ENCODE data around the gene DOCK7.
"Not testable (repeated sequence)": the region's sequence is repeated elsewhere in the genome, so short reads cannot be mapped to it uniquely, and the experiment has no call there.

The DOCK7 gene

DNA sequence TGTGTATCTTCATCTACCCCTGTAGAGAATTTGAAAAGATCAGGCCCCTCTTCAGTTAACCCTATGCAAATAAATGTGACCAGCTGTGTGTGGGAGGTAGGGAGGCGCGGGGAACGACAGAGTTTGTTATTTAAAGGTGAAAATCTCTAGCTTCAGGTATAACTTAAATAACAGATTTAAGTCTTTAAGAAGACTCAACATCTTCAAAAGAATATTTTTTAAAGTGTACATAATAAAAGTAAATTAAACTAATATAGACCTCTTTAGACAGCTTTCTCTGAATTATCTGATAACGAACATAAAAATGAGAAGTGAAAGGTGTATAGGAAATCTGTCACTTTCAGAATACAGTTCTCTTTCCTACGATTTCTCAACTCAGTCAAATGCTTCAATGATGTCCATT is 74.9 kb downstream of the DOCK7 start:
- no peak for DNase-seq (ENCODE audit: low read depth, low spot score)

DNA sequence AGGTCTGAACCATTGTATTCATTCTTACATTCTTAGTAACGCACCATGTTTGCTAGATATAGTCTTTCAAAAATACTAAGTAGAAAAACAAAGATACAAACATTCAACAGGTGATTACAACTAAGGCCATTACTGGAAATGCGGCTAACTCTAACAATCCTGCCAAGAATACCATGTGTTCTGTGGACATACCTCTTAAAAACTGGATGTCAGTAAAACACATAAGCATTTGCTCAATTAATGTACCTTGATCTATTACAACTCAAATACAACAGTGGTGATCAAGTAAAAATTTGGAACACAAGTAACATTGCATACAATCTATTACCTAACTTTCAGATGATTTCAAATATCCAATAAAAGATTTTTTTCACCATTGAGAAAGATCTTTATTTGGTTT is 75.4 kb downstream of the DOCK7 start:
- no peak for DNase-seq (ENCODE audit: low read depth, low spot score)

DNA sequence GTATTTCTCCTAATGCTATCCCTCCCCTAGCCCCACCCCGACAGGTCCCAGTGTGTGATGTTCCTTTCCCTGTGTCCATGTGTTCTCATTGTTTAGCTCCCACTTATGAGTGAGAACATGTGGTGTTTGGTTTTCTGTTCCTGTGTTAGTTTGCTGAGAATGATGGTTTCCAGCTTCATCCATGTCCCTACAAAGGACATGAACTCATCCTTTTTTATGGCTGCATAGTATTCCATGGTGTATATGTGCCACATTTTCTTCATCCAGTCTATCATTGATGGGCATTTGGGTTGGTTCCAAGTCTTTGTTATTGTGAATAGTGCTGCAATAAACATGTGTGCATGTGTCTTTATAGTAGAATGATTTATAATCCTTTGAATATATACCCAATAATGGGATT is 77.6 kb downstream of the DOCK7 start:
- DNase-seq (ENCODE audit: low read depth, low spot score): not testable (repeated sequence)

DNA sequence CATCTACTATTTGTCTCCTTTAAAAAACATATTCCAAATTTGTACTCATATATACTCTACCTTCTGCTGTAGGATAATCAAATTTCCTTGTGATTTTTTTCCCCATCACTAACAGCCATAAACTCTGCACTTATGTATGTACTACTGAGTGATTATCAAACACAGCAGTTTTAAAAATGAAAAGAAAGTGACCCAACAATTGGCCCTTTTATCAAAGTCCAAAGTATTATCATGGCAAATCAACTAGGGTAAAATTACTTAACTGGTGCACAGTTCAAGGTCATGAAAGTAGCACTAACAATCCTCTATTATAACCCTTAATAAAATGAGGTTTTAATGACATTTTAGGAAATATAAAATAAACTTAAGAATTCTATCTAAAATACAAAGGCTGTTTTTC is 79.3 kb downstream of the DOCK7 start:
- DNase-seq (ENCODE audit: low read depth, low spot score): no peak

DNA sequence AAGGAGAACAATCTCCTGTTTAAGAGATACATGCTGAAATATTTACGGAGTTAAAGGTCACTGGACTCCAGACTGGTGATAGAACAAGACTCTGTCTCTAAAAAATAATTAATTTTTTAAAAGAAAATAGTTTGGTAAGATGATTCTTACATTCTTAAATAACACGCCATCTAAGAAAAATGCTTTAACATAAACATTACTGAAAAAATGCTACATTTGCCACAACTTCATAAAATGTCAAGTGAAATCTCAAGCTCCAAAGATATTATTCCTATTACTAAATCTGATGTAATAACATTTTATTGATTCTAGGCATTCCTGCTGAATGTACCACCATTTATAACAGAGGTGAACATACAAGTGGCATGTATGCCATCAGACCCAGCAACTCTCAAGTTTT is 86.7 kb downstream of the DOCK7 start:
- DNase-seq (ENCODE audit: low read depth, low spot score): no peak

DNA sequence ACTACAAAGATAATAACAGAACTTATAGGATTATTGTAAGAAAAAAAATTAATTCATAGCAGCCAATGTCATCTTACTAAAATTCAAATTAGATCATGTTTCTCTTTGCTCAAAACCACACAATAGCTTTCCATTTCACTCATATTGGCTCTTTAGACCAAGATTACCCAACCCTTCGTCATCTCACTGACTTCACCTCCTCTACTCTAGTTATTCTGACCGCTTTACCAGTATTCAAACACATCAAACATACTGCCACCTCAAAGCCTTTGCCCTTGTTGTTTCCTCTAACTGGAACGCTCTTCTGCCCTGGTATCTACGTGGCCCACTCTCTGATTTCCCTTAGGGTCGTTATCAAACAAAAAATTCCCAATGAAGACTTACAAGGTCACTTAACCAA is 89.1 kb downstream of the DOCK7 start:
- DNase-seq (ENCODE audit: low read depth, low spot score): no peak

DNA sequence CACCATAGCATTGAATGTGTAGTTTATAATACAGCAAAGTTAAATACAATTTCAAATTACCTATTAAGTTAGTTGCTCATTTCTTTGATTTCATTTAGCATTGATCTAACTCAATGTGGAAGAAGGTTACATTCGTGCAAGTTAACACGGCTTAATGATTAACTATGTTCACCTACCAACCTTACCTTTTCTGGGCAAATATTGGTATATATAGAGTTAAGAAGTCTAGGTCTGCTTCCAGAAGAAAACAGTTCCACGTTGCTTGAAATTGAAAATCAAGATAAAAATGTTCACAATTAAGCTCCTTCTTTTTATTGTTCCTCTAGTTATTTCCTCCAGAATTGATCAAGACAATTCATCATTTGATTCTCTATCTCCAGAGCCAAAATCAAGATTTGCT is 90.9 kb downstream of the DOCK7 start, which contains the start of gene ANGPTL3:
Gene ANGPTL3 (plus strand): TSS at position 240 of the 400 bp plus-strand sequence. CDS start 47 bp downstream, at position 287.
- no peak for DNase-seq (ENCODE audit: low read depth, low spot score)

DNA sequence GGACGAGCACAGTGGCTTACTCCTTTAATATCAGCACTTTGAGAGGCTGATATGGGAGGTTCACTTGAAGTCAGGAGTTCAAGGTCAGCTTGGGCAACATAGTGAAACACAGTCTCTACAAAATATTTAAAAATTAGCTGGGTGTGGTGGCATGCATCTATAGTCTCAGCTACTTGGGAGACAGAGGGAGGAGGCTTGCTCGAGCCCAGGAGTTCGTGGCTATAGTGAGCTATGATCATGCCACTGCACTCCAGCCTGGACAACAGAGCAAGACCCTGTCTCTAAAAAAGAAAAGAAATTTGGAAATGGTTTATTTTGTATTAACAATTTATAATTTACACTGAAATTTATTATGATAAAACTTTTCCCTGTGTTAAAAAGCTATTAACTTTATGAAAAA is 92.5 kb downstream of the DOCK7 start:
- DNase-seq (ENCODE audit: low read depth, low spot score): no peak

DNA sequence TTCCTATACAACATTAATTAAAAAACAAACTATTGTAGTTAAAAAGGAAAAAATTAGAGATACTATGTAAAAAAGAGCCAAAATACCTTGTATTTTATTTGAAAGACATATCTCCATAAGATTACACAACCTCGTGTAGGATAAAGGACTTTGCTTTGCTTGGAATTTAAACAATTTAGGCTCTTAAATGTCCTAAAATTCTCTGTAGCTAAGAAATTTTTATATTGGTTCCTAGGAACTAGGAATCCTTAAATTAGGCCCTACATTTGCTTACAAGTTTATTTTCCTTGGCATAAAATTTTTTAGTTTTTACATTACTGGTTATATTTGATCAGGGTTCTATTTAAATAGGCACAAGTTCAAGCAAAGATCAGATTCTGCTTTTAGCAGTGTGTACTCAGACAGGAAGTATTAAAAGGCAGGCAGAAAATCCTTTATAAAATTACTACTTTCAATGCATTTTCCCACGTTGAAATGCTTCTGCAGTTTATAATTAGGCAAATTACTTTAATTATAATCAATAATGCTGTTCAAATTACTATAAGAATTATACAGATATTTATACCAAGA is 94.3 kb downstream of the DOCK7 start:
- no peak for DNase-seq (ENCODE audit: low read depth, low spot score)

DNA sequence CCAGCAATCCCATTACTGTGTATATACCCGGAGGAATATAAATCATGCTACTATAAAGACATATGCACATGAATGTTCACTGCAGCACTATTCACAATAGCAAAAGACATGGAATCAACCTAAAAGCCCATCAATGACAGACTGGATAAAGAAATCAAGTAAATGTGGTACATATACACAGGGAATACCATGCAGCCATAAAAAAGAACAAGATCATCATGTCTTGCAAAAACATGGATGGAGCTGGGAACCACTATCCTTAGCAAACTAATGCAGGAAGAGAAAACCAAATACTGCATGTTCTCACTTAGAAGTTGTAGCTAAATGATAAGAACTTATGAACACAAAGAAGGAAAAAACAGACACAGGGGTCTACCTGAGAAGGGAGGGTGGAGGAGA is 97.2 kb downstream of the DOCK7 start:
- no peak for DNase-seq (ENCODE audit: low read depth, low spot score)

DNA sequence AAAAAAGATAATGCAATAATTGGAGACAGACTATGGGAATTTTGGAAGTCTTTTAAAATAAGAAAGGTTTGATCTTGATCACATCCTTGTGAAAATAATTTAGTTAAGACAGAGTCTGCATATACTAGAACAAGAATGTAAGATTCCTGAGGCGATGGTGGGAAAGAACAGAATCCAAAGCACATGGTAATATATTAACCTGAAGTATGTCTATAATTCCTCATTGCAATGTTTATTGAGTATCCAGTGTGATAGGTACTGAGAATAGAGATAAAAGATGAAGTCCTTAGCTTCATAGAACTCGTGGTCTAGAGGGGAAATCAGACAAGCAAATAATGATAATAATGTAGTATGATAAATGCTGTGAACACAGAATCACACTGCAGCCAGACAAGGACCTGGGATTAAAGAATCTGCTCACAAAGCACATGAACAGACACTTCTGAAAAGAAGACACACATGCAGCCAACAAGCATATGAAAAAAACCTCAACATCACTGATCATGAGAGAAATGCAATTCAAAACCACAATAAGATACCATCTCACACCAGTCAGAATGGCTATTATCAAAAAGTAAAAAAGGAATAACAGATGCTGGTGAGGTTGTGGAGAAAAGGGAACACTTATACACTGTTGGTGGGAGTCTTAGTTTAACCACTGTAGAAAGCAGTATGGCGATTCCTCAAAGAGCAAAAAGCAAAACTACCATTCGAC is 97.8 kb downstream of the DOCK7 start:
- DNase-seq (ENCODE audit: low read depth, low spot score): no peak

DNA sequence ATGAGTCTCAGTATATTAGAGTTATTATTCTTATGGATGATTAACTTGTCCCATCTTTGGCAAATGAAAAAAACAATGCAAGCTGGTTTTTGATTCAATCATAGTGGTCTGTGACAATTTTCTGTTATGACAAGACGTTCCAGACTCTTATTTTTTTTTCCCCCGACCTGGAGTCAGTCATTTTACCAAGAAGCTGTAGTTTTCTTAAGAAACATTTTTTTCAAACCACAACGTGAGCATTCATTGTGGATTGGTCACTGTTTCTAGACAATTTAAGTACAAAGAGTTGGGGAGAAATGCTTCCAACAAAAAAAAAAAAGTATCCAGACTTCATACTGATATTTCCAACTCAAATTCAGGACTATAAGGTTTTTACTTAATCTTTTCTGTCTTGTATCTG is 98.9 kb downstream of the DOCK7 start:
- DNase-seq (ENCODE audit: low read depth, low spot score): no peak

DNA sequence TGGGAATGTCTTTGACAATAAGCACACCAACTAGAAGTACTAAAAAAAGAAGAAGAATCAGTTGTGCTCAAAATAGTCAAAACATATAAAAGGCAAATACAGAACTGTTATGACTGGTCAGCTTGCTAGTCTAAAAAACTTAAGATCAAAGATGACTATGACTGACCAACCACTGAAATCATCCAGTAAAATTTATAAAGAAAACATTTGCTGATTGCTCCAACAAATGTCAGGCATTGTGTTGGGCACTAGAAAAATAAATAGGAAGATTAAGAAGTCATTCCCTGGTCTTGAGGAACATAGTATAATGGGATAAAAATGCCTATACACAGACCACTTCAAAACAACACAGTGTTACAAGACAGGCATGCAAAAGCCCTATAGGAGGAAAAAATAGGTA is 100.2 kb downstream of the DOCK7 start:
- no peak for DNase-seq (ENCODE audit: low read depth, low spot score)

DNA sequence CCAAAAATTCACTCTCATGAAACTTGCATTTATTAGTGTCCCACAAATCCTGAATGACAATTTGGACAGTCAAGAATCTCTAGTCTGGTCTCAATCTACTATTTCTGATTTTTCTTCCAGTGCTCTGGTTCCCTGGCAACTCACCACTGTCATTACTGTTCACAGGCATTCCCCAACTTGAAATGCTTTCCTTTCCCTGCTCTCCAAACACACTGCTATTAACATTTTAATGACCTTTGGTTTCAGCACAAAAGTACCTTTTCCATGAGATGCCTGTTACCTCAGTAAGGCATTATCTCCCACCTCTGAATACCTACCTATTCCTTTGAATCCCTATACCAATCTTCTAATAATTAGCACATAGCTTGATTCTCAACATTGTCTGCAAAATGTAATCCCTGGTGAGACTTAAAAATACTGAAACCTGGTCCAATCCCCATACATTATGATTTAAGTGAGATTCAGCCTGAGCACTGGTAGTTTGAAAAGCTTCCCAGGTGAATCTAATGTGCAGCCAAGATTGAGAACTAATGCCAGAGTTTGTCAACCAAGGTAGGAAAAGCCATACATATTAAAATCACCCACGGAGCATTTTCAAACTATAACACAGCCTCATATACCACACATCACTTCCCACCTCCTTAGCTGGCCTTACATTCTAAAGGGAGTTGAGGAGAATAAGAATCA is 102.6 kb downstream of the DOCK7 start:
- DNase-seq (ENCODE audit: low read depth, low spot score): no peak

DNA sequence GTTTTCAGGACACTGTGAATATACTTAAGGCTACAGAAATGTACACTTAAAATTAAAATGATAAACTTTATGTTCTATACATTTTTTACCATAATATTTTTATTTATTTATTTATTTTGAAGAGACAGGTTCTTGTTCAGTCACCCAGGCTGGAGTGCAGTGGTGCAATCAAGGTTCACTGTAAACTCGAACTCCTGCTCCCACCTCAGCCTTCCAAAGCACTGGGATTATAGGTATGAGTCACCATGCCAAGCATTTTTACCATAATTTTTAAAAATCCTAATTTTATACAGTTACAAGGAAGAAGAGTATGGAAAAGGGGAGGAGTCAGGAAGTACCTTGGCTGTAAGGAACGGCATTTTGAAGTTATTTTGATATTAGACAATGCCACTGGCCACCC is 114.5 kb downstream of the DOCK7 start:
- DNase-seq (ENCODE audit: low read depth, low spot score): no peak

DNA sequence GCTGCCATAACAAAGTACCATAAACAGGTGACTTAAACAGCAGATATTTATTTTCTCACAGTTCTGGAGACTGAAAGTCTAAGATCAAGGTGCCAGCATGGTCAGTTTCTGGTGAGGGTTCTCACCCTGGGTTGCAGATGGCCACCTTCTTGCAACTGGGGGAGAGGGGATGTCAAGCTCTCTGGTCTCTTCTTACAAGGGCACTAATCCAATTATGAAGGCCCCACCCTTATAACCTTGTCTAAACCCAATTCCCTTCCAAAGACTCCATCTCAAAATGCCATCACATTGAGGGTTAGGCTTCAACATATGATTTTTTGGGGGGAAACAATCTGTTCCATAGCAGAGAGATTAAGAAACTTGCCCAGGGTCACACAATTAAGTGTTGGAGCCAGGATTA is 115.7 kb downstream of the DOCK7 start:
- no peak for DNase-seq (ENCODE audit: low read depth, low spot score)

DNA sequence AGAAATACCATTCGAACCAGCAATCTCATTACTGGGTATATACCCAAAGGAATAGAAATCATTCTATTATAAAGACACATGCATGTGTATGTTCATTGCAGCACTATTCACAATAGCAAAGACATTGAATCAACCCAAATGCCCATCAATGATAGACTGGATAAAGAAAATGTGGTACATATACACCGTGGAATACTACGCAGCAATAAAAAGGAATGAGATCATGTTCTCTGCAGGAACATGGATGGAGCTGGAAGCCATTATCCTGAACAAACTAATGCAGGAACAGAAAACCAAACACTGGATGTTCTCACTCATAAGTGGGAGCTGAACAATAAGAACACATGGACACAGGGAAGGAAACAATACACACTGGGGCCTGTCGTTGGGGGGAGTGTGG is 116.7 kb downstream of the DOCK7 start:
- DNase-seq (ENCODE audit: low read depth, low spot score): not testable (repeated sequence)

DNA sequence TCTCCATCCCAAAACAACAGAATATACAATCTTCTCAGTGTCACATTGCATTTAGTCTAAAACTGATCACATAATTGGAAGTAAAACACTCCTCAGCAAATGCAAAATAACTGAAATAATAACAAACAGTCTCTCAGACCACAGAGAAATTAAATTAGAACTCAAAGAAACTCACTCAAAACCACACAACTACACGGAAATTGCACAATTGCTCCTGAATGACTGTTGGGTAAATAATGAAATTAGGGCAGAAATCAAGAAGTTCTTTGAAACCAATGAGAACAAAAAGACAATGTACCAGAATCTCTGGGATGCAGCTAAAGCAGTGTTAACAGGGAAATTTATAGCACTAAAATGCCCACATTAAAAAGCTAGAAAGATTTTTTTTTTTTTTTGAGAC is 120.3 kb downstream of the DOCK7 start:
- not testable (repeated sequence) for DNase-seq (ENCODE audit: low read depth, low spot score)

DNA sequence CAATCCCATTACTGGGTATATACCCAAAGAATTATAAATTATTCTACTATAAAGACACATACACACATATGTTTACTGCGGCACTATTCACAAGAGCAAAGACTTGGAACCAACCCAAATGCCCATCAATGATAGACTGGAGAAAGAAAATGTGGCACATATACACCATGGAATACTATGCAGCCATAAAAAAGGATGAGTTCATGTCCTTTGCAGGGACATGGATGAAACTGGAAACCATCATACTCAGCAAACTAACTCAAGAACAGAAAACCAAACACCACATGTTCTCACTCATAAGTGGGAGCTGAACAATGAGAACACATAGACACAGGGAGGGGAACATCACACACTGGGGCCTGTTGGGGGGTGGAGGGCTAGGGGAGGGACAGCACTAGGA is 121.0 kb downstream of the DOCK7 start:
- not testable (repeated sequence) for DNase-seq (ENCODE audit: low read depth, low spot score)

DNA sequence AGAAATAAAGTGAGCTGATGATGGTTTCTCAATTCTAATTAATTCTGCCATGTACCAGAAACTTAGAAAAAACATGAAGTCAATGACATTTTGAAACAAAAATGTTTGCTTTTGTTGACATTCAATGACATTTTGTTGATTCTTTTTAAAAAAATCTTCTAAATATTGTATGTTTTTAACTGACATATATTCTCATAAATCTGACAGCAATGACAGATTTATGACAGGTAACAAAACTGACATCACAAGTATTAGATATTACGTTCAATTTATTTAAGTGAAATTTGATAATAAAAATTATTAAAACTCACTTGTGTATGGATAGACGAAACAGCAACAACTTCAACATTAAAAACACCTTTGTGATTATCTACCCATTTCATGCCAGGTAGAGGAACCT is 126.9 kb downstream of the DOCK7 start:
- no peak for DNase-seq (ENCODE audit: low read depth, low spot score)

DNA sequence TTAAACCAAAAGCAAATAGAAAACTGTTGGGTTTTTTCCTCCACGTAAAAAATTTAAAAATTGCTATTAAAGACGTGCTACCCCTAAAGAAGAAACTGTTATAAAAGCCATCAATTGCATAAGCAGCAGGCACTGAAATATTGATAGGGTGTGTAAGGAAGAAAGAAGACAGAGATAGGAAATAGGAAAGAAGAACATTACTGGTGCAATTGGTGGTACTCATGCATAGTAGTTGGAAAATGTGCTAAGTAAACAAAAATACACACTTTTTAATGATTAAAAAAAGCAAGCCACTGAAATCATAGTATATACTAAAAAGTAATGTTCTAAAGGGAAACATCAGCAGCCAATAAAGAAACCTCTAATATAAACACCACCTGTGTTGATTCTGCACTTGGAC is 143.6 kb downstream of the DOCK7 start:
- no peak for DNase-seq (ENCODE audit: low read depth, low spot score)

DNA sequence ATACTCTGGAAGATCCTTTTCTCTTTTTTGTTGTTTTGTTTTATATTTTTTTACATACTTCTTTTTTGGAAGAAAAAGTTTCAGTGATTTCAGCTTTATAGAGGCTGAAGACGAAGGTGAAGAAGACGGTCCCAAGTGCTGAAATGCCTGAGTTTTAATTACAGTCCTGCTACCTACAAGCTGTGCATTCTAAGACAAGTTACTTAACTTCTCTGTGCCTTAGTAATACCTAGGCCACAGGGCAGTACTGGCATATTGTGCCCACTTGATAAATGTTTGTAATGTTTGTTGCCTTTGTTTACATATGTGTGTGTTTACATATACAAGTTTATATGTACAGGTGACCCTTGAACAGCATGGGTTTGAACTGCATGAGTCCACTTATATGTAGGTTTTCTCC is 147.1 kb downstream of the DOCK7 start:
- no peak for DNase-seq (ENCODE audit: low read depth, low spot score)

DNA sequence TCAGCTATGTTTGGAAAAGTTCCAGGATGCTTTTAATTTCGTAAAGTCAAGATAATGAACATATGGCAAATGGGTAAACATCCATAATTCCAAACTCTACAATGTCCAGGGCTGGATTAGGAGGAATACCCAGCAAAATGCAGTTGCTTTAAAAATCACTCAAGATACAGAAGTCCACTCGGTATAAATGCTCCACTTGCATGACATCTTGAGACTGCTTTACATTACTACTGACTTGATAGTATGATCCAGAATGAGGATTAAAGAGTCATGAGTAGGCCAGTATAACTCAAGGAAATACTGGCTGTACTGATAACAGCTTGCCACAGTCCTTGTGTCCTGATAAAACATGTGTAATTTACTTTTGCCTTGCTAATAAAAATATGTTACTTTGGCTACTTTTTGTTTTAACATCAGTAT is 149.1 kb downstream of the DOCK7 start:
- no peak for DNase-seq (ENCODE audit: low read depth, low spot score)

Measured in brain pericyte (primary cell).